Neural cell (in vitro differentiated cells): ENCODE results near the gene CTNNBL1. TPM values are rescaled to one million over a fixed set of nuclear protein-coding genes. Genes with fewer than 3 reads are reported as not detected.

Source experiments
- H2AFZ ChIP-seq: fragments of 200-600, 300-800 bp; sonication (generic), shearing (Covaris generic); 2 replicates; pipeline ENCODE4 v1.6.0; 2014; ENCODE audit warnings: low read depth, mild to moderate bottlenecking, antibody characterized with exemption, low read length, moderate library complexity
- H3F3A ChIP-seq: fragments of 200-600 bp; shearing (Covaris generic); 2 replicates; pipeline ENCODE4 v1.6.1; 2016; ENCODE audit warnings: mild to moderate bottlenecking, moderate library complexity, mixed read lengths, antibody characterized with exemption, low read length; ENCODE audit not compliant: insufficient read depth, poor library complexity, severe bottlenecking
- H3K27ac ChIP-seq: fragments of 200-600, 300-800 bp; sonication (generic), shearing (Covaris generic); 2 replicates; pipeline ENCODE4 v1.5.1; 2014; ENCODE audit warnings: mild to moderate bottlenecking, low read length, moderate library complexity
- H3K27me3 ChIP-seq: fragments of 300-800, 200-600 bp; sonication (generic), shearing (Covaris generic); 2 replicates; pipeline ENCODE4 v1.6.0; 2014; ENCODE audit warnings: mild to moderate bottlenecking, low read depth, low read length, moderate library complexity; ENCODE audit not compliant: insufficient read depth
- H3K36me3 ChIP-seq: fragments of 300-800, 200-600 bp; sonication (generic), shearing (Covaris generic); 2 replicates; pipeline ENCODE4 v1.5.1; 2014; ENCODE audit warnings: mild to moderate bottlenecking, antibody characterized with exemption, low read length, moderate library complexity; ENCODE audit not compliant: insufficient read depth
- H3K4me2 ChIP-seq: fragments of 300-800, 200-600 bp; sonication (generic), shearing (Covaris generic); 2 replicates; pipeline ENCODE4 v1.6.0; 2014; ENCODE audit warnings: mild to moderate bottlenecking, low read length
- H3K4me3 ChIP-seq: fragments of 300-800, 200-600 bp; sonication (generic), shearing (Covaris generic); 2 replicates; pipeline ENCODE4 v1.5.1; 2014; ENCODE audit warnings: mild to moderate bottlenecking, low read length, moderate library complexity
- H3K79me2 ChIP-seq: fragments of 200-600 bp; shearing (Covaris generic); replicated peaks from 2 replicates; pipeline ENCODE4 v1.6.0; 2014; ENCODE audit warnings: mild to moderate bottlenecking, low read length, moderate library complexity; ENCODE audit not compliant: insufficient read depth
- H3K9ac ChIP-seq: fragments of 300-800, 200-600 bp; sonication (generic), shearing (Covaris generic); 2 replicates; pipeline ENCODE4 v1.6.1; 2016; ENCODE audit warnings: mild to moderate bottlenecking, low read length, mixed read lengths
- H3K9me2 ChIP-seq: fragments of 200-600 bp; shearing (Covaris generic); 2 replicates; pipeline ENCODE4 v1.6.1; 2016; ENCODE audit warnings: mild to moderate bottlenecking, low read length, mixed read lengths; ENCODE audit not compliant: insufficient read depth
- H3K9me3 ChIP-seq: fragments of 200-600, 300-800 bp; sonication (generic), shearing (Covaris generic); 2 replicates; pipeline ENCODE4 v1.6.1; 2016; ENCODE audit warnings: mild to moderate bottlenecking, mixed run types, low read length, moderate library complexity, mixed read lengths
- H4K20me1 ChIP-seq: fragments of 200-600 bp; shearing (Covaris generic); 2 replicates; pipeline ENCODE4 v1.6.1; 2016; ENCODE audit warnings: mild to moderate bottlenecking, mixed run types; ENCODE audit not compliant: insufficient read depth
- EP300 ChIP-seq: fragments of 450-650 bp; conservative IDR thresholded peaks from 2 replicates; pipeline ENCODE4 v1.6.1; 2014; ENCODE audit warnings: antibody characterized with exemption, mild to moderate bottlenecking, moderate library complexity; ENCODE audit not compliant: poor library complexity, severe bottlenecking
- EZH2 ChIP-seq: fragments of 200-600, 300-800 bp; shearing (Covaris generic), sonication (generic); IDR thresholded peaks from 2 replicates; pipeline ENCODE4 v1.6.1; 2014; ENCODE audit warnings: antibody characterized with exemption, low read length, borderline replicate concordance, mild to moderate bottlenecking; ENCODE audit not compliant: insufficient read depth, poor library complexity, severe bottlenecking
- MXI1 ChIP-seq: fragments of 450-650 bp; conservative IDR thresholded peaks from 2 replicates; pipeline ENCODE4 v1.6.1; 2014; ENCODE audit warnings: antibody characterized with exemption, mild to moderate bottlenecking; ENCODE audit not compliant: poor library complexity, severe bottlenecking
- POLR2AphosphoS5 ChIP-seq: IDR thresholded peaks from 2 replicates; pipeline ENCODE4 v1.6.1; 2012
- RAD21 ChIP-seq: fragments of 450-650 bp; conservative IDR thresholded peaks from 2 replicates; pipeline ENCODE4 v1.6.1; 2014; ENCODE audit warnings: antibody characterized with exemption, mild to moderate bottlenecking, moderate library complexity
- SMC3 ChIP-seq: fragments of 450-650 bp; conservative IDR thresholded peaks from 2 replicates; pipeline ENCODE4 v1.6.1; 2014; ENCODE audit warnings: antibody characterized with exemption, mild to moderate bottlenecking, moderate library complexity; ENCODE audit not compliant: poor library complexity
- TAF1 ChIP-seq: IDR thresholded peaks from 2 replicates; pipeline ENCODE4 v1.6.1; 2012; ENCODE audit warnings: low read depth
- polyA plus RNA-seq: library from polyadenylated mRNA; depleted of rRNA; stranded (reverse); fragments of >200 nt; gene quantifications from 2 replicates; pipeline ENCODE4 v1.2.3, GENCODE V29; 2014
- TF ChIP-seq, protein P1 (sequence below): fragments of 450-650 bp; IDR thresholded peaks from 2 replicates; pipeline ENCODE4 v1.5.1; 2014; ENCODE audit warnings: antibody characterized with exemption, mild to moderate bottlenecking, moderate library complexity; ENCODE audit not compliant: poor library complexity, severe bottlenecking
- TF ChIP-seq, protein P2 (sequence below): IDR thresholded peaks from 2 replicates; pipeline ENCODE4 v1.6.1; 2012; ENCODE audit warnings: borderline replicate concordance

Gene CTNNBL1
- polyA plus RNA-seq, 1 donor from 2014 or later: 32.6 TPM

DNA sequence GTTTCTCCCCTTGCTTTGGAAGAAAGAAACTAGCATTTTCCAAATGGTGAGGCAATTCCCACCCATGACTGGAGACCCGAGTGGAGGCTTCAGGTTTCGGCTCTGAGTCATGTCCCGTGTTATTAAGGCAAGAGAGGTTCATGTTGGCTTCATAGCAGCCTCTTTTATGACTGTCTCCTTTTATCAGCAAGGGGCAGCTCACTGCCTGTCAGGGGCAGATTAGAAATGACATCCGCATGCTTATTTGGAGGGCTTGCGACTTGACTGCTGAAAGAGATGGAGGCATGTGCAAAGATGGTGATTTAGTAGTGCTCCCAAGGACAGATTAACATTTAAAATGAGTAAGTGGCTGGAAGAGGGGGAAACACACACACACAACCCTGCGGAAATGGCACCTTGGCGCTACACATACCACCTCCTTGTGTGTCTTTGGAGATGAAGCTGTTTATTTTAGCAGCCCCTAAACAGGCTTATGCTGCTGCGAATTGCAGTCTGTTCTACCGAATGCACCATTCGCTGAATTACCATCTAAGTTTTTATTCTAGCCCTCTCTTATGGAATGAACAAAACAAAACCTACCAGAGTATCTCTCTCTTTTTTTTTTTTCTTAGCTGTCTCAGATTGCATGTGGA, 157.0 kb downstream of the CTNNBL1 start:
- Histone ChIP-seq H3K9ac (no peak overlapping the region), H3K4me2 (no peak overlapping the region), H3K27me3 (no peaks in the 10 kb centered on the region), H3K27ac (peak overlapping the region; percentile 9), H3K4me3 (no peak overlapping the region), H2AFZ (no peak overlapping the region), H3K9me3 (no peaks in the 10 kb centered on the region), H3K9me2 (no peaks in the 10 kb centered on the region), H3F3A (no peaks in the 10 kb centered on the region), H4K20me1 (no peaks in the 10 kb centered on the region), H3K79me2 (no peaks in the 10 kb centered on the region), H3K36me3 (no peaks in the 10 kb centered on the region)
- no peak for TF ChIP-seq EP300
- no peak for TF ChIP-seq EZH2
- TF ChIP-seq MXI1: no peak
- no peak for TF ChIP-seq POLR2AphosphoS5
- no peak for TF ChIP-seq RAD21
- no peak for TF ChIP-seq SMC3
- TF ChIP-seq, protein P1, sequence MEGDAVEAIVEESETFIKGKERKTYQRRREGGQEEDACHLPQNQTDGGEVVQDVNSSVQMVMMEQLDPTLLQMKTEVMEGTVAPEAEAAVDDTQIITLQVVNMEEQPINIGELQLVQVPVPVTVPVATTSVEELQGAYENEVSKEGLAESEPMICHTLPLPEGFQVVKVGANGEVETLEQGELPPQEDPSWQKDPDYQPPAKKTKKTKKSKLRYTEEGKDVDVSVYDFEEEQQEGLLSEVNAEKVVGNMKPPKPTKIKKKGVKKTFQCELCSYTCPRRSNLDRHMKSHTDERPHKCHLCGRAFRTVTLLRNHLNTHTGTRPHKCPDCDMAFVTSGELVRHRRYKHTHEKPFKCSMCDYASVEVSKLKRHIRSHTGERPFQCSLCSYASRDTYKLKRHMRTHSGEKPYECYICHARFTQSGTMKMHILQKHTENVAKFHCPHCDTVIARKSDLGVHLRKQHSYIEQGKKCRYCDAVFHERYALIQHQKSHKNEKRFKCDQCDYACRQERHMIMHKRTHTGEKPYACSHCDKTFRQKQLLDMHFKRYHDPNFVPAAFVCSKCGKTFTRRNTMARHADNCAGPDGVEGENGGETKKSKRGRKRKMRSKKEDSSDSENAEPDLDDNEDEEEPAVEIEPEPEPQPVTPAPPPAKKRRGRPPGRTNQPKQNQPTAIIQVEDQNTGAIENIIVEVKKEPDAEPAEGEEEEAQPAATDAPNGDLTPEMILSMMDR: no peak

DNA sequence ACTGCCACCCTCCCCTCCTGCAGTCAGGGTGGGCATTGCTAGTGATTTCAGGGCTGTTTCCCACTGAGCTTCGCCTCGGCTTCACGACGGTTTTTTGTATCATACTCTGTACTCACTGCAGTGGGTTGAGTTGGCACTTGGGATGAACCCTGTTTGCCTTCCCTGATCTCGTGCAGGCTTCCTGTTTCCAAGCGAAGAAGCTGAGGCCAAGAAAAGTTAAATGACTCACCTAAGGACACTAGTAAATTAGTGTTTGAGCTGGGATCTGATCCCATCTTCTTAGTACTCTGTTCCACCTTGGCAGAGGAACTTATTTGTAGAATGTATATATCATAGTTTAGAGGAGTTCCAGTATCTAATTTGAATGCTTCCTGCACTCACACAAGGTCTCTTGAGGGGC, 158.8 kb downstream of the CTNNBL1 start:
- H2AFZ ChIP-seq: no peak overlapping the region
- H3K4me2 ChIP-seq: no peak overlapping the region
- H3K9ac ChIP-seq: no peak overlapping the region
- no peaks in the 10 kb centered on the region for H3F3A ChIP-seq
- no peaks in the 10 kb centered on the region for H3K27me3 ChIP-seq
- H3K9me2 ChIP-seq: no peaks in the 10 kb centered on the region
- H3K79me2 ChIP-seq: no peaks in the 10 kb centered on the region
- no peak overlapping the region for H3K4me3 ChIP-seq
- TF ChIP-seq RAD21 (no peak), EZH2 (no peak), POLR2AphosphoS5 (no peak), EP300 (no peak), TAF1 (no peak), SMC3 (no peak), MXI1 (no peak)
- TF ChIP-seq, protein P1: no peak
- TF ChIP-seq, protein P2, sequence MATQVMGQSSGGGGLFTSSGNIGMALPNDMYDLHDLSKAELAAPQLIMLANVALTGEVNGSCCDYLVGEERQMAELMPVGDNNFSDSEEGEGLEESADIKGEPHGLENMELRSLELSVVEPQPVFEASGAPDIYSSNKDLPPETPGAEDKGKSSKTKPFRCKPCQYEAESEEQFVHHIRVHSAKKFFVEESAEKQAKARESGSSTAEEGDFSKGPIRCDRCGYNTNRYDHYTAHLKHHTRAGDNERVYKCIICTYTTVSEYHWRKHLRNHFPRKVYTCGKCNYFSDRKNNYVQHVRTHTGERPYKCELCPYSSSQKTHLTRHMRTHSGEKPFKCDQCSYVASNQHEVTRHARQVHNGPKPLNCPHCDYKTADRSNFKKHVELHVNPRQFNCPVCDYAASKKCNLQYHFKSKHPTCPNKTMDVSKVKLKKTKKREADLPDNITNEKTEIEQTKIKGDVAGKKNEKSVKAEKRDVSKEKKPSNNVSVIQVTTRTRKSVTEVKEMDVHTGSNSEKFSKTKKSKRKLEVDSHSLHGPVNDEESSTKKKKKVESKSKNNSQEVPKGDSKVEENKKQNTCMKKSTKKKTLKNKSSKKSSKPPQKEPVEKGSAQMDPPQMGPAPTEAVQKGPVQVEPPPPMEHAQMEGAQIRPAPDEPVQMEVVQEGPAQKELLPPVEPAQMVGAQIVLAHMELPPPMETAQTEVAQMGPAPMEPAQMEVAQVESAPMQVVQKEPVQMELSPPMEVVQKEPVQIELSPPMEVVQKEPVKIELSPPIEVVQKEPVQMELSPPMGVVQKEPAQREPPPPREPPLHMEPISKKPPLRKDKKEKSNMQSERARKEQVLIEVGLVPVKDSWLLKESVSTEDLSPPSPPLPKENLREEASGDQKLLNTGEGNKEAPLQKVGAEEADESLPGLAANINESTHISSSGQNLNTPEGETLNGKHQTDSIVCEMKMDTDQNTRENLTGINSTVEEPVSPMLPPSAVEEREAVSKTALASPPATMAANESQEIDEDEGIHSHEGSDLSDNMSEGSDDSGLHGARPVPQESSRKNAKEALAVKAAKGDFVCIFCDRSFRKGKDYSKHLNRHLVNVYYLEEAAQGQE: no peak
- no peak overlapping the region for H3K27ac ChIP-seq
- H3K36me3 ChIP-seq: no peaks in the 10 kb centered on the region
- no peaks in the 10 kb centered on the region for H4K20me1 ChIP-seq
- H3K9me3 ChIP-seq: no peaks in the 10 kb centered on the region
